OCI-LY1 (cell line): ENCODE measurements around the gene FNIP2.

Source experiments
- H2AFZ ChIP-seq: fragments of 200-600 bp; sonication (generic), shearing (Covaris generic); 2 replicates; pipeline ENCODE4 v1.6.0; 2014; ENCODE audit warnings: antibody characterized with exemption, mild to moderate bottlenecking, low read length
- H3F3A ChIP-seq: fragments of 200-600 bp; sonication (generic), shearing (Covaris generic); 2 replicates; pipeline ENCODE4 v1.6.0; 2014; ENCODE audit warnings: mild to moderate bottlenecking, antibody characterized with exemption, low read length, moderate library complexity; ENCODE audit not compliant: insufficient read depth
- H3K27ac ChIP-seq: fragments of 200-600 bp; sonication (generic); 2 replicates; pipeline ENCODE4 v1.5.1; 2014; ENCODE audit warnings: low read length, mixed run types, mild to moderate bottlenecking, low read depth; ENCODE audit not compliant: poor library complexity, severe bottlenecking
- H3K27me3 ChIP-seq: fragments of 200-600 bp; sonication (generic); 2 replicates; pipeline ENCODE4 v1.6.0; 2014; ENCODE audit warnings: antibody characterized with exemption, mild to moderate bottlenecking, low read length, moderate library complexity; ENCODE audit not compliant: insufficient read depth
- H3K36me3 ChIP-seq: fragments of 200-600 bp; sonication (generic); 2 replicates; pipeline ENCODE4 v1.6.1; 2014; ENCODE audit warnings: mild to moderate bottlenecking, antibody characterized with exemption, low read length, moderate library complexity, mixed read lengths; ENCODE audit not compliant: insufficient read depth
- H3K4me1 ChIP-seq: fragments of 200-600 bp; sonication (generic); 2 replicates; pipeline ENCODE4 v1.5.1; 2014; ENCODE audit warnings: mild to moderate bottlenecking, low read length, moderate library complexity; ENCODE audit not compliant: insufficient read depth, severe bottlenecking
- H3K4me2 ChIP-seq: fragments of 200-600 bp; sonication (generic), shearing (Covaris generic); 2 replicates; pipeline ENCODE4 v1.6.1; 2014; ENCODE audit warnings: low read length
- H3K4me3 ChIP-seq: fragments of 200-600 bp; sonication (generic); 2 replicates; pipeline ENCODE4 v1.5.1; 2014; ENCODE audit warnings: low read length, low read depth, mild to moderate bottlenecking, mixed read lengths; ENCODE audit not compliant: poor library complexity, severe bottlenecking
- H3K79me2 ChIP-seq: fragments of 200-600 bp; shearing (Covaris generic); 2 replicates; pipeline ENCODE4 v1.6.1; 2016; ENCODE audit warnings: mixed run types, low read length, mixed read lengths; ENCODE audit not compliant: insufficient read depth
- H3K9ac ChIP-seq: fragments of 200-600 bp; sonication (generic), shearing (Covaris generic); 2 replicates; pipeline ENCODE4 v1.6.1; 2014; ENCODE audit warnings: mild to moderate bottlenecking, low read length, mixed read lengths
- H3K9me2 ChIP-seq: fragments of 200-600 bp; sonication (generic), shearing (Covaris generic); 2 replicates; pipeline ENCODE4 v1.6.1; 2014; ENCODE audit warnings: low read depth, mild to moderate bottlenecking, low read length, mixed read lengths
- H3K9me3 ChIP-seq: fragments of 200-600 bp; shearing (Covaris generic); 2 replicates; pipeline ENCODE4 v1.6.1; 2014; ENCODE audit warnings: low read length, mixed read lengths
- H4K20me1 ChIP-seq: fragments of 200-600 bp; sonication (generic), shearing (Covaris generic); 2 replicates; pipeline ENCODE4 v1.6.0; 2016; ENCODE audit warnings: mild to moderate bottlenecking, low read length; ENCODE audit not compliant: insufficient read depth
- EZH2 ChIP-seq: fragments of 200-600 bp; sonication (generic), shearing (Covaris generic); IDR thresholded peaks from 2 replicates; pipeline ENCODE4 v1.8.0; 2017; ENCODE audit warnings: borderline replicate concordance, mixed run types, mild to moderate bottlenecking, antibody characterized with exemption, low read length, moderate library complexity, mixed read lengths
- TF ChIP-seq, protein P1 (sequence below): fragments of 200-600 bp; sonication (generic), shearing (Covaris generic); IDR thresholded peaks from 2 replicates; pipeline ENCODE4 v1.5.1; 2017; ENCODE audit warnings: mild to moderate bottlenecking, antibody characterized with exemption, low read length, moderate library complexity, mixed read lengths

FNIP2 gene

DNA sequence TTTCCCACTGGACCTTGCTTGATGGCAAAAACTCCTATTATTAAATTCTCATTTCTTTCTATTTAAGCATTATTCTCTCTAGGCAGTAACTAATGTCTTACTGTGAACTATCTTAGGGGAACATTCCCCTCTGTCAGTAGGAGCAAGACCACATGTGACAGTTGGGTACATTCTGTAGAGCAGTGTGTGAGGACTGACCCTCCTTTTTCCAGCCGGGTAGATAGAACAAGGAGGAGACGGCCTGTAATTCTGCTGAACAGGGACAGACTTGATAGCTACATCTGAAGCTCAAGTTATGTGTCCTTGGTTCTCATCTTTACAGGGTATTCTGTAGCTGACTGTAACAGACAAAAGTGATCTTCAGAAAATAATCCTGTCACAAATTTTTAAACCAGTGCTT, 43.3 kb downstream of the FNIP2 start:
- H3K9me3 ChIP-seq: no peaks in the 10 kb centered on the region
- TF ChIP-seq, protein P1, sequence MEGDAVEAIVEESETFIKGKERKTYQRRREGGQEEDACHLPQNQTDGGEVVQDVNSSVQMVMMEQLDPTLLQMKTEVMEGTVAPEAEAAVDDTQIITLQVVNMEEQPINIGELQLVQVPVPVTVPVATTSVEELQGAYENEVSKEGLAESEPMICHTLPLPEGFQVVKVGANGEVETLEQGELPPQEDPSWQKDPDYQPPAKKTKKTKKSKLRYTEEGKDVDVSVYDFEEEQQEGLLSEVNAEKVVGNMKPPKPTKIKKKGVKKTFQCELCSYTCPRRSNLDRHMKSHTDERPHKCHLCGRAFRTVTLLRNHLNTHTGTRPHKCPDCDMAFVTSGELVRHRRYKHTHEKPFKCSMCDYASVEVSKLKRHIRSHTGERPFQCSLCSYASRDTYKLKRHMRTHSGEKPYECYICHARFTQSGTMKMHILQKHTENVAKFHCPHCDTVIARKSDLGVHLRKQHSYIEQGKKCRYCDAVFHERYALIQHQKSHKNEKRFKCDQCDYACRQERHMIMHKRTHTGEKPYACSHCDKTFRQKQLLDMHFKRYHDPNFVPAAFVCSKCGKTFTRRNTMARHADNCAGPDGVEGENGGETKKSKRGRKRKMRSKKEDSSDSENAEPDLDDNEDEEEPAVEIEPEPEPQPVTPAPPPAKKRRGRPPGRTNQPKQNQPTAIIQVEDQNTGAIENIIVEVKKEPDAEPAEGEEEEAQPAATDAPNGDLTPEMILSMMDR: no peak
- no peak for TF ChIP-seq EZH2
- no peak overlapping the region for H2AFZ ChIP-seq
- no peak overlapping the region for H3K4me3 ChIP-seq
- H3K79me2 ChIP-seq: no peaks in the 10 kb centered on the region
- no peaks in the 10 kb centered on the region for H3K9me2 ChIP-seq
- no peaks in the 10 kb centered on the region for H4K20me1 ChIP-seq
- H3K36me3 ChIP-seq: no peaks in the 10 kb centered on the region
- no peaks in the 10 kb centered on the region for H3F3A ChIP-seq
- H3K9ac ChIP-seq: no peak overlapping the region
- H3K4me1 ChIP-seq: peaks cover 15% of the 10 kb centered on the region
- no peak overlapping the region for H3K27ac ChIP-seq
- H3K4me2 ChIP-seq: no peak overlapping the region; the same call in 1 of the 2 replicates
- no peaks in the 10 kb centered on the region for H3K27me3 ChIP-seq

DNA sequence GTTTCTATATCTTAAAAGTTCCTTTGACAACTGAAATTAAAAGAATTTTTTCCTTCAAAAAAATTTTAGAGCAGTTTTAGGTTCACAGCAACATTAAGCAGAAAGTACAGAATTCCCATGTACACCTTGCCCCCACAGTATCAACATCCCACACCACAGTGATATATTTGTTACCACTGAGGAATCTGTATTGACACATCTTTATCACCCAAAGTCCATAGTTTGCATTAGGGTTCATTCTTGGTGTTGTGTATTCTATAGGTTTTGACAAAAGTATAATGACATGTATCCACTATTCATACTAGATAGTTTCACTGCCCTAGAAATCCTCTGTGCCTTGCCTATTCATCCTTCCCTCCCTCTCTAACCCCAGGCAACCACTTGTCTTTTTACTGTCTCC, 43.7 kb downstream of the FNIP2 start:
- H3K27me3 ChIP-seq: no peaks in the 10 kb centered on the region
- H3K27ac ChIP-seq: no peak overlapping the region
- H3K4me1 ChIP-seq: peaks cover 15% of the 10 kb centered on the region
- H3F3A ChIP-seq: no peaks in the 10 kb centered on the region
- no peak overlapping the region for H2AFZ ChIP-seq
- no peaks in the 10 kb centered on the region for H3K9me3 ChIP-seq
- H3K4me2 ChIP-seq: no peak overlapping the region
- H3K9ac ChIP-seq: no peak overlapping the region
- H3K36me3 ChIP-seq: no peaks in the 10 kb centered on the region
- no peak for TF ChIP-seq EZH2
- TF ChIP-seq, protein P1: no peak
- H3K79me2 ChIP-seq: no peaks in the 10 kb centered on the region
- no peak overlapping the region for H3K4me3 ChIP-seq
- H4K20me1 ChIP-seq: no peaks in the 10 kb centered on the region
- no peaks in the 10 kb centered on the region for H3K9me2 ChIP-seq

DNA sequence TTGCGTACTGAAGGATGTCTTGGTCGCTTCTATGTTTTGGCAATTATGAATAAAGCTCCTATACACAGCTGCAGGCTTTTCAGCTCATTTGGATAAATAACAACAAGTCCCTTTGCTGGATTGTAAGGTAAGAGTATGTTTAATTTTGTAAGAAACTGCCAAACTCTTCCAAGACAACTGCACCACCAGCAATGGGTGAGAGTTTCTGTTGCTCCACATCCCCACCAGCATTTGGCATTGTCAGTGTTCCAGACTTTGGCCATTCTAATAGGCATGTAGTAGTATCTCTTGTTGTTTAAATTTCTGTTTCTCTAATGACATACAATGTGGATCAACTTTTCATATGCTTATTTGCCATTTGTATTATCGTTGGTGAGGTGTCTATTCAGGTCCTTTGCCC, 44.3 kb downstream of the FNIP2 start:
- no peaks in the 10 kb centered on the region for H3K9me2 ChIP-seq
- no peaks in the 10 kb centered on the region for H3K27me3 ChIP-seq
- no peaks in the 10 kb centered on the region for H3K36me3 ChIP-seq
- H3K9me3 ChIP-seq: no peaks in the 10 kb centered on the region
- H3F3A ChIP-seq: no peaks in the 10 kb centered on the region
- peaks cover 15% of the 10 kb centered on the region for H3K4me1 ChIP-seq
- TF ChIP-seq EZH2: no peak
- TF ChIP-seq, protein P1: no peak
- H3K9ac ChIP-seq: no peak overlapping the region
- no peaks in the 10 kb centered on the region for H4K20me1 ChIP-seq
- no peak overlapping the region for H3K27ac ChIP-seq
- no peak overlapping the region for H3K4me2 ChIP-seq
- H2AFZ ChIP-seq: no peak overlapping the region
- no peak overlapping the region for H3K4me3 ChIP-seq
- H3K79me2 ChIP-seq: no peaks in the 10 kb centered on the region
